Liver (tissue), 3 donors: ENCODE results near the gene SLC5A1.

ENCODE experiments used
- ATF3 ChIP-seq: IDR thresholded peaks from 2 replicates; pipeline ENCODE4 v1.6.1; 2016; ENCODE audit warnings: antibody characterized with exemption
- CTCF ChIP-seq: fragments of 150-350 bp; IDR thresholded peaks from 2 replicates; pipeline ENCODE4 v1.5.1; 2017; ENCODE audit warnings: improper control_type of control experiment, low read depth, low read length; ENCODE audit not compliant: missing input control
- EGR1 ChIP-seq, 2 donors: IDR thresholded peaks; 2 replicates each; pipeline ENCODE4 v1.6.1; 2016 to 2018; ENCODE audit warnings: antibody characterized with exemption in 2 of 2, low read depth in 2 of 2
- RAD21 ChIP-seq, 2 donors: IDR thresholded peaks; 2 replicates each; pipeline ENCODE4 v1.6.1; 2016; ENCODE audit warnings: antibody characterized with exemption in 2 of 2, mild to moderate bottlenecking in 2 of 2
- REST ChIP-seq: IDR thresholded peaks from 2 replicates; pipeline ENCODE4 v1.6.1; 2016; ENCODE audit warnings: antibody characterized with exemption, mild to moderate bottlenecking
- SP1 ChIP-seq: IDR thresholded peaks from 2 replicates; pipeline ENCODE4 v1.6.1; 2018; ENCODE audit warnings: antibody characterized with exemption, mild to moderate bottlenecking
- TAF1 ChIP-seq: conservative IDR thresholded peaks from 2 replicates; pipeline ENCODE4 v1.6.1; 2016; ENCODE audit warnings: antibody characterized with exemption, mild to moderate bottlenecking
- ZBTB33 ChIP-seq: IDR thresholded peaks from 2 replicates; pipeline ENCODE4 v1.6.1; 2016; ENCODE audit warnings: antibody characterized with exemption
- TF ChIP-seq, protein P1 (sequence below): IDR thresholded peaks from 2 replicates; pipeline ENCODE4 v1.6.1; 2016; ENCODE audit warnings: antibody characterized with exemption
- donor health status: healthy.
- donor health status: healthy.

GRCh38 chr22:32023251-32023827 lies 19.7 kb upstream of the SLC5A1 start:
- TF ChIP-seq EGR1 (IDR thresholded peaks at IDR 0.05; ENCODE audit: low read depth in 2 of 2) (no peak), CTCF (no peak), REST (no peak), ATF3 (no peak), SP1 (no peak), RAD21 (IDR thresholded peaks at IDR 0.05) (no peak), ZBTB33 (no peak), TAF1 (no peak)
- TF ChIP-seq, protein P1, sequence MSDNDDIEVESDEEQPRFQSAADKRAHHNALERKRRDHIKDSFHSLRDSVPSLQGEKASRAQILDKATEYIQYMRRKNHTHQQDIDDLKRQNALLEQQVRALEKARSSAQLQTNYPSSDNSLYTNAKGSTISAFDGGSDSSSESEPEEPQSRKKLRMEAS: no peak
